ENCODE results near the gene UBXN10. TPM values are rescaled to one million over a fixed set of nuclear protein-coding genes. Genes with fewer than 3 reads are reported as not detected.

UBXN10 gene
- total and polyA plus RNA-seq, 2 of the 13 experiments (the other 11 are each of a cell fraction or from before 2014, with no cell fraction given) = 0.04 to 0.05 TPM

DNA sequence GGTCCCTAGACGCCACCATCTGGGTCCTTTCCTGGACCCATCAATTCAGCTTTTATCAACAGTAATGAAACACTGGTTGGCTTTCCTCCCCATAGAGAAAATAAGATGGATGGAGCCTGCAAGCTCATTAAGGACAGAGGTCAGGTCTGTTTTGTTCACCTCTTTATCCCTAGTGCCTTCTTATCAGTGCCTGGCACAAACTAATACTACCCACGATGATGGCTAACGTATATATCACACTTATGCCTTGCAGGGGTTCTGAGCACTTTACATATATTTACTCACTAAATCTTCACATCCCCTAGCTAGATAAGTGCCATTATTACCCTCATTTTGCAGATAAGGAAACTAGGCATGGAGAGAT is 5.1 kb upstream of the UBXN10 start:
- Histone ChIP-seq H3K27me3 (ENCODE audit: control insufficient read depth in 1 of 2, insufficient read depth in 2 of 2, low read length in 2 of 2) (peaks cover 0 to 28% of the 10 kb centered on the region in 2 experiments; a peak in 1 of 5 replicates), H3K4me3 (replicated peaks in 1 of 3; ENCODE audit: insufficient read depth in 1 of 3, low read depth in 2 of 3, low read length in 3 of 3) (no peak overlapping the region), H3K27ac (ENCODE audit: extremely low read length, insufficient read depth, low read length) (no peak overlapping the region), H4K20me1 (ENCODE audit: insufficient read depth, low read length) (no peaks in the 10 kb centered on the region), H3K9me3 (ENCODE audit: low read length) (no peaks in the 10 kb centered on the region), H3K79me2 (ENCODE audit: insufficient read depth, low read length) (no peaks in the 10 kb centered on the region), H3K36me3 (replicated peaks in 1 of 2; ENCODE audit: control insufficient read depth in 1 of 2, insufficient read depth in 2 of 2, low read length in 2 of 2) (no peaks in the 10 kb centered on the region), H3K4me2 (ENCODE audit: low read depth, low read length) (no peak overlapping the region), H3K9ac (ENCODE audit: insufficient read depth, low read depth, low read length) (no peak overlapping the region), H3K4me1 (ENCODE audit: insufficient read depth, low read length) (peaks cover 25% of the 10 kb centered on the region), H2AFZ (ENCODE audit: low read length) (no peak overlapping the region)
- POLR2A ChIA-PET = no interaction called here
- BruUV-seq (replicated peaks) = no TSS peak
- intact Hi-C loops (cut with micrococcal nuclease; ENCODE audit: unreplicated experiment) = no loop called here
- ATAC-seq = no peak
- DNase-seq (ENCODE audit: low spot score) = no peak
- in situ Hi-C loops (cut with HindIII; ENCODE audit: extremely low pct_ligation_motif_present, low pct_unique_long_range_greater_than_20kb) = no loop called here
- TF ChIP-seq PHB2 (IDR thresholded peaks at IDR 0.05; ENCODE audit: partially characterized antibody) (no peak), ZNF446 (CRISPR knock-in tag; IDR thresholded peaks at IDR 0.05) (no peak), SOX6 (IDR thresholded peaks at IDR 0.05) (no peak), SOX6 (CRISPR knock-in tag; IDR thresholded peaks at IDR 0.05) (no peak), NFYC (CRISPR knock-in tag; IDR thresholded peaks at IDR 0.05) (no peak), ZC3H13 (CRISPR knock-in tag; IDR thresholded peaks at IDR 0.05) (no peak), ZNF607 (CRISPR knock-in tag; IDR thresholded peaks at IDR 0.05; ENCODE audit: borderline replicate concordance) (no peak), ASH2L (IDR thresholded peaks at IDR 0.05; ENCODE audit: insufficient read length, low read depth, low read length) (no peak), ZNF260 (CRISPR knock-in tag; IDR thresholded peaks at IDR 0.05; ENCODE audit: borderline replicate concordance, low read depth) (no peak), ZSCAN31 (CRISPR knock-in tag; IDR thresholded peaks at IDR 0.05; ENCODE audit: low read depth) (no peak), MAZ (IDR thresholded peaks at IDR 0.05; ENCODE audit: borderline replicate concordance, low read depth, low read length) (no peak), MAZ (CRISPR knock-in tag; IDR thresholded peaks at IDR 0.05; ENCODE audit: low read depth) (no peak), TOPORS (CRISPR knock-in tag; IDR thresholded peaks at IDR 0.05) (no peak), ZNF382 (CRISPR knock-in tag; IDR thresholded peaks at IDR 0.05; ENCODE audit: borderline replicate concordance) (no peak), TBL1XR1 (IDR thresholded peaks at IDR 0.05; ENCODE audit: borderline replicate concordance, low read length, partially characterized antibody) (no peak), RFX1 (IDR thresholded peaks at IDR 0.05) (no peak), ZNF30 (CRISPR knock-in tag; IDR thresholded peaks at IDR 0.05) (no peak), ZBTB7B (CRISPR knock-in tag; IDR thresholded peaks at IDR 0.05) (no peak)
- no peak for FAIRE-seq
- 26% methylated on average over 2 of the region's 3 CpGs for WGBS (ENCODE audit: low lambda C conversion rate)
- CTCF ChIA-PET (ENCODE audit: low intra/inter-chr PET ratio, low total read pairs) = no interaction called here
